Lung microvascular endothelial cell (primary cell): Measurements from ENCODE around the gene SLAMF8. TPM values are rescaled to one million over a fixed set of nuclear protein-coding genes. Genes with fewer than 3 reads are reported as not detected.

ENCODE experiments used
- DNase-seq, 2 donors: peaks; one replicate each; pipeline versions ENCODE4 v3.0.0 to v3.0.0-alpha.2; 2010; ENCODE audit warnings: low read depth in 2 of 2
- total RNA-seq: library from RNA; depleted of rRNA; stranded (reverse); fragments of >200 nt; gene quantifications from 2 replicates; pipeline ENCODE4 v1.2.1, GENCODE V29; 2014

SLAMF8 gene
- total RNA-seq, 1 donor from 2014 or later, result not detected

DNA sequence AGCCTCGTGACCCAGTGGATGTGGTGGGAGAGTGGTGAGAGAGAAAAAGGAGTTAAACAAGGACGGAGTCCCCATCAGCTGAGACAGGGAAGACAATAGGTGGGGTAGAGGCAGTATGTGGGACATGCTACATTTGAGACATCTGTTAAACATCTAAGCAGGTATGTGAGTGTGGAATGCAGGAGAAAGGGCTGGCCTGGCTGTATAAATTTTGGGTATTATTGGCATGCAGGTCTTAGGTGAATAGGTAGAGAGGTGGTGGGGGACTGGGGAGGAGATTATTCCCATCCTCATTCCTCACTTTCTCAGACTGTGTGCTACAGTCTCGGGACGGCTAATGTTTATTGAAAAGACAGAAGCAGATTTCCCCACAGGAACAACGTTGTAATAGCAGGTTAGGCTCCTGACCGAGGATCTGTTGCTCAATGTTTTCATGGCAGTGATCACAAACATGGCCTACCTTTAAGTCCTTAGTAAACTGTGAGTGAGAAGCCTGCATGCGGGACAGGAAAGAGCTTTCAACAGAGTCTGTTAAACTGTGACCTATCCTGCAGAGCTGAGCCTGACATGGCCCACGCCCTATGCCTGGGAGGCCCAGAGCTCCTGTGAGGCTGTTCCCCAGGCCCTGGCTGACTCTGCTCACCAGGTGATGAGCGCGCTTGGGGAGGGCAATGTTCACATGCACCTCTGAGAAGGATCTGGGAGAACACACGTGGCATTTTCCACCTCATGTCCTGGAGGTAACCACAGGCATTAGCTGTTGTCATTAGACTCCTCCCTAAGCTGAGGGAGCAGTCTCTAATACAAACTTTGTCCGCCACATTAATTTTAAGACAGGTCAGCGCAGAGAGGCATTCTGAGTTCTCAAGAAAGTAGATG, 19.3 kb downstream of the SLAMF8 start:
- no peak for DNase-seq

DNA sequence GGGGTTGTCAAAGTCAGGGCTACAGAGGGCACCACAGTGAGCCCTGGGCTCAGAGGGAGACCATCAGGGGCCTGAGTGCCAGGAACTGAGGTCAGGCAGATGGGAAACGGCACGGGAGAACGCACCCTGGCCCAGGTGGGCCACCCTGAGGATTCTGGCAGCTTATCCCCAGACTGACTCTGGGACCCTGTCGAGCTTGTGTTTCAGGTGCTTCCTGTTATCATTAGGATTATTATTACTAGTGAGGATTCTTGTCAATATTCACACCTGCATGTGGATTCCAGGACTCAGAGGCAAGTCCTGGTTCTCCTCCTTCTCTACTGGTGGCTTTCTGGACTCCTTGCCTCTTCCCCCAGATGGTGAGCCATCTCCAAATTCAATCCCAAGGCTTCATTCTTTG, 20.6 kb downstream of the SLAMF8 start:
- DNase-seq, result no peak

DNA sequence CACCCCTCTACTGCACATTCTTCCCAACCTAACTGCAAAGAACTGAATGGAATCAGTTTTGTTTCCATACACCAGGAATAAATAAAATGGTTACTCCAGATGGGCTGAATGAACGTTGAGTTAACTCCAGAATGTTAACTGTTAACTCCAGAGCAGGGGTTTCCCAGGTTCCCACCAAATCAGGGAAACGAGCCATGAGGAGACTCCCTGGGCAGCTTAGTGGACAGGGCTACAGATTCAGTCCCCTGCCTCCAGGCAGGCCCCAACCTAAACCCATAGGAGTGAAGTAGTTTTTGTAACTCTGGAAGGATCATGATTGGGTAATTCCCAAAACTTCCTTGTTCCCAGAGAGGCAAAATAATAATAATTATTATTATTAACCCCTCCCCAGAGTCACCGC, 21.7 kb downstream of the SLAMF8 start:
- DNase-seq, result no peak

DNA sequence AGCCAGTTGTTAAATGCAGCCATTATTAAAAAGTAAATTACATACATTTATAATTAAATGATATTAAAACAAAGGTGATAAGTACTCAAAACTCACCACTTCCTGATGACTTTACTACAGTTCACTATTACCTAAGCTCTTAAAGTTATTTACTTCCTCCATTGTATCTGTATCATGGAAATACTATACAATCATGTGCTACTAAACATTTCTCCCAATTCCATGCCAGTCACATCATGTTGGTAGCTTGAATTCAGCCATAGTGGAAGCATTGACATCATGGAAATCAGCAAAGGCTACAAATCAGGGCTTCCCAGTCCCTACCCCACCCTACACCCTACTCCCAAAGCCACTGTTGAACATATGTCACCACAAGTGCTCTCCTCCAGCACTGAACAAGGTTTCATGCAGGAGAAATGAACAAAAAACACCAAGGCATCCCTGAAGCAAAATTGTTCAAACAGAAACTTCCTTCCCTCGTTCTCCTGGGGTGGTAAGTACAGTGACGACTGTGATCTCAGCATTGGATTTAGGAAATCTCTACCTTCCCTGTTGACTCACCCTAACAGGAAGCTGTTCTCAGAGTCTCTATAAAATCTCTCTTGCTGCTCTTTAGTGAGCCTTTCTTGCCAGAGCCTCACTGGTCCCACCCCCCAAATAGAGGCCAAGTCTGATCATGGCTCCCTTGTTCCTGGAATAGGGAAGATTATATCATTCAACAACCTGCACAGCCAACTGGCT, 23.1 kb downstream of the SLAMF8 start:
- DNase-seq, result peak in 1 of 2 donors; percentile 57

GRCh38 chr1:159851407-159851806, 24.7 kb downstream of the SLAMF8 start:
- DNase-seq, result no peak

DNA sequence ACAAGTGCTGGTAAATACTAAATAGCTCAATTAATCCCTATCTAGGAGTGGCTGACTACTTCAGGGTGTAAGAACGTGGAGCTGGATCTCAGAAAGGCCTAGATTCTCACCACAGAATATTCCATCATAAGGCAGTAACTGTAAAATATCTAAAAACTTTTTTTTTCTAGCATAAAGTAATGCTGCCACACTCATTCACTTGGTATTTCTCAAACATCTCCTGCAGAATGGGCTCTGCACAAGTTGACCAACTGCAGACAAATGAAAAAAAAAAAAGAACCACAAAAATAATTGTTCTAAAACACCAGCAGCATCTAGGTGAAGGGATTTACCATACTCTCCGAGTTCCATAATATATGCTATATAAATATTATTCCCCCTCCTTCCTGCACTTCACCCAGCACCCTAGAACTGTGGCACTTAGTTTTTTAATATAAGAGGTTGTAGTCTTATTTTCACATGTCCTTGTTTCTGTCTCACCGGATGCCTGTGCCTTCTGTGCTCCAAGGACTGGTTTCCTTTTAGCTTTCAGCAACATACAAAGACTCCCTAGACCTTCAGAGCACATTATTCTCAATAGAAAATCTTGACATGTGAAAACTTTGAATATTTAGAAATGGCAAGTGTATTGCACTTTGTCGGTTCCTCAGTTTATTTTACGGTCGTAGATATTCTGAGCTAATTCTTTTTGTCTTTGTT, 26.9 kb downstream of the SLAMF8 start:
- DNase-seq, result peak in 1 of 2 donors; percentile 55

GRCh38 chr1:159854116-159854692, 27.5 kb downstream of the SLAMF8 start:
- peak; percentile 20 to 58 for DNase-seq

DNA sequence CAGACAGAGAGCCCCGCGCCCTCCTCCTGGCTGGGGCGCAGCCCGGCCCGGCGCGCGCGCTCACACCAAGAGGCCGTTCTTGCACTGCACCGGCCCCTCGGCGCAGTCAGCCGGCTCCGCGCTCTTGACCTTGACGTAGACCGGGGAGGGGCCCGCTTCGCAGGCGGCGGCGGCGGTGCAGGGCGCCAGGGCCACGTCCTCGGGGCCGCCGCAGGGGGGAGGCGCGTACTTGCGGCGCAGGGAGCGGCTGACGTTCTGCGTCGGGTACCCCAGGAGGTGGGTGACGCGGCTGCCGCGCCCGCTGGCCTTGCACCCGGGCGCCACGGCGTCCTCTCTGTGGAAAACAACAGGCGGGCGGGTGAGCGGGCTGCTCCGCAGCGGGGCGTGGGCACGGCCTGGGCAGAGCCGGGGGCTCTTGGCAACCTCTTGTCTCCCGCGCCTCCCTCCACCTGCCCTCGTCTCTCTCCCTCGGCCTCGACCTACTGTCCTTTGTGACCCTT, 28.1 kb downstream of the SLAMF8 start:
- DNase-seq, result peak; percentile 31 to 84

GRCh38 chr1:159855709-159856108, 29.0 kb downstream of the SLAMF8 start:
- DNase-seq, result no peak

GRCh38 chr1:159856576-159856975, 29.9 kb downstream of the SLAMF8 start:
- DNase-seq, result no peak

DNA sequence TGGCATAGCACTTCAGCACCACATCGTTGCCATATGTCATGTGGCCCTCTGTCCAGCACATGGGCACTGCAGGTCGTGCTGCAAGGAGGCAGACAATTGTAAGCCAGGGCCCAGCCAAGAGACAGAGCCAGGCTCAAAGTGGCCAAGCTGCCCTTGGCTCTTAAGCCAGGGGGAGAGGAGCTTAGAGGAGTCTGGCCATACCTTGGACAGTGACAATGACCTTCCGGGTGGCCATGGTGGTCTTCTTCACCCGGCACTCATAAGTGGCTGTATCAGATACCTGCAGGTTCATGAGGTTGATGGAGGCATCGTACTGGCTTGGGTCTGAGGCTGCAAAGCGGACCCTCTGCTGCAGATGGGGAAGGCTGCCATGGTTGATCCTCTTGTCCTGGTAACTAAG, 31.2 kb downstream of the SLAMF8 start:
- no peak for DNase-seq

- DNase-seq, result no peak
These were observed 33.2 kb downstream of the SLAMF8 start for GRCh38 chr1:159859767-159860322.

DNA sequence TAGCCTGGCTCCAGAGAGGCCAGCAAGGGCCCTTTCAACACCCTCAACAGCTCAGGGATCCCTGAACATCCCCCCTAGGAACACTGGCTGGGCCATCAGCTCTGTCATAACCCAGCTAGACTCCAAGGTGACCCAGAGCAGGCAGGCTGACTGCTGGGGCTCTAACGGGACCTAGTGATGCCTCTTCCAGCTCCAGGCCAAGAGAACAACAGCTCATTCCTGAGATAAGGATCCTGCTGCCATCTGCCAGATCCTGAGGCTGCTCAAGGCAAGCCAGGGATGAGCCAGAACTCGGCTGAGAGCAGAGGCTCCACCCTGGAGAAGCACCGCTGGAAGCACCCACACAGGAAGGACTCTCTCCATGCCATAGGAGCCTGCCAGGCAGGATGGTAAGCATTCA, 33.8 kb downstream of the SLAMF8 start:
- DNase-seq, result no peak

- DNase-seq, result no peak
These were observed 34.5 kb downstream of the SLAMF8 start for GRCh38 chr1:159861218-159861617.

GRCh38 chr1:159862031-159862430, 35.4 kb downstream of the SLAMF8 start:
- DNase-seq, result no peak

DNA sequence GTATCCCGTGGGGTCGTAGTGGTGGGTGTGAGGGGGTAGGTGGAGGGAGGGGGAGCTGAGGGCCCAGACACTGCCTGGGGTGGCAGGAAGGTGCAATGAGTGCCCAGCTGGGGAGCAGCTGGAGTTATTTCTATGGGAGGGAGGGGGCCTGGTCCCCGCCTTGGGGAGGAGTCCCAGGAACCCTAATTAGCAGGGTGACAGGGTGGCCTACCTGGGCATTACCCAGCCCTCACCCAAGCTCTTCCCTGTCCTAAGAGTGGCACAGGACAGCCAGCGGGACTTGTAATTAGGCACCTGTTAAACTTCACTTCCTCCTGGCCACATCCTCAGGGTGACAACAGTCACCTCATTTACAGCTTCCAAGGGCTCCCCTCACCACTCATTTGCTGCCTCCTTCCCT, 35.9 kb downstream of the SLAMF8 start, which contains the start of gene VSIG8:
Gene VSIG8 (minus strand): TSS at position 101 of the 400 bp plus-strand sequence. CDS start 136 bp downstream, outside the sequence.
- no peak for DNase-seq

DNA sequence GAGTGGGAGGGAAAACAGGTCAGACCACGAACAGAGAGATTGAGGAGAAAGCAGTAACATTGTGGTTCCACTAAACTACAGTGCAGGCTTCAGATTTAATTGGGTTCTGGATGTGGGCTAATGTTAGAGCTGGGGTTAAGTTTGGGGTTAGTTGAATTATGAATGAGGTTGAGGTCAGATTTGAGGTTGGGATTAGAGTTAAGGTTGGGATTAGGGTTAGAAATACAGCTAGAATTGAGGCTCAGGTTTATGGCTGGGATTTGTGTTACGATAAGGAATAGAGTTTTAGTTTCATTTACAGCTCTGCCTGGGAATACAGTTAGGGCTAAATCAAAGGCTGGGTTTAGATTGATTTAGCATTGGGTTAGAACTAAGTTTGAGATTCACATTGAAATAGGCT, 37.6 kb downstream of the SLAMF8 start:
- no peak for DNase-seq

GRCh38 chr1:159866066-159866465, 39.4 kb downstream of the SLAMF8 start:
- no peak for DNase-seq

DNA sequence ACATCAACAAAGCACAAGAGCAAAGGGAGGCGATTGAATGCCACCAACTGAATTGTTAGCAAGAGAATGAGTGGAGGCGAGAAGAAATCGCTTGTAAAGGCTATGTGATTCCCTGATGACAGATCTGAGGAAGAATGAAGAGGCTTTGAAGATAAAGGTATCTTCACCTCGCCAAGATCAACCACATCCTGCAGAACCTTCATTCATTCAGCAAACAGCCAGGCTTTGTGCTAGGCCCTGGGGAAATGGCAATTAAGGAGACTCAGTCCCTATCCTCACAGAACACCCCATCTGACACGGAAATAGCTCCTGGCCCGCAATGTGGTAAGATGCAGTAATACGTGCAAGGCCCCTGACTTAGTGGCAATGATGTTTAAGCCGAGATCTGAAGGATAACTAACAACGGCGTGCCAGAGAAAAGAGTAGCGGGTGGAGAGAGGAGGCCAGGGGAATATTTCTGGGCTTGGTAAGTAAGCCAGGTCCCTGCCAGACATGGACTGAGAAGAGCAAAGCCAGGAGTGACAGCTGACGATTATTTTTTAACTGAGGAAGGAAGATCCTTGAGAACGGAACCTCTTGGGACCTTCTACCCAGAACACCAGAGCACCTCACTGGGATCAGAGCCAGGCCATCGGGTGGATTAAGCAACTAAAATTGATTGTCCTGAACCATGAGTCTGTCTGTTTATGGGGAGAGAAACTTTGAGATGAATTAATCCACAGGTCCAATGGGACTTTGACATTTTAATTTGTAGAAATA, 40.4 kb downstream of the SLAMF8 start:
- no peak for DNase-seq

DNA sequence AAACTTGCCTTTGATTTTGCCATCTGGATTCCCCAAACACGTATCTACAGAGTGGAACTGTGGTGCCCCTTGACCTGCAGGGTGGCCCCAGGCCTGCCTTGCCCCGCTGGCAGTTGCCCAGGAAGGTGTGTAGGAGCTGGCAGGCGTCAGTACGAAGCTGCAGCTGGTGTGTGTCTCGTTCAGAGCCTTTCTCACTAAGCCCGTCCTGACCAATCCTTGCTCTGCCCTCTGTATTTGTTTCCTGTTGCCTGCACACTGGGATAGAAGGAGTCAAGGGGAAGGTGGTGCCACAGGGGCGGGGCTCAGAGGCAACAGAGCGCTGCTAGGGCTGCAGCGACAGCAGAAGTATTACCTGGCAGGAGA, 41.0 kb downstream of the SLAMF8 start:
- DNase-seq, result peak in 1 of 2 donors; percentile 30
